Smooth muscle cell of the brain vasculature (primary cell): ENCODE results near the gene TBXAS1.

Source experiments
- DNase-seq: peaks from one replicate; pipeline ENCODE4 v3.0.0-alpha.2; 2012; ENCODE audit warnings: low read depth, low spot score

The TBXAS1 gene

DNA sequence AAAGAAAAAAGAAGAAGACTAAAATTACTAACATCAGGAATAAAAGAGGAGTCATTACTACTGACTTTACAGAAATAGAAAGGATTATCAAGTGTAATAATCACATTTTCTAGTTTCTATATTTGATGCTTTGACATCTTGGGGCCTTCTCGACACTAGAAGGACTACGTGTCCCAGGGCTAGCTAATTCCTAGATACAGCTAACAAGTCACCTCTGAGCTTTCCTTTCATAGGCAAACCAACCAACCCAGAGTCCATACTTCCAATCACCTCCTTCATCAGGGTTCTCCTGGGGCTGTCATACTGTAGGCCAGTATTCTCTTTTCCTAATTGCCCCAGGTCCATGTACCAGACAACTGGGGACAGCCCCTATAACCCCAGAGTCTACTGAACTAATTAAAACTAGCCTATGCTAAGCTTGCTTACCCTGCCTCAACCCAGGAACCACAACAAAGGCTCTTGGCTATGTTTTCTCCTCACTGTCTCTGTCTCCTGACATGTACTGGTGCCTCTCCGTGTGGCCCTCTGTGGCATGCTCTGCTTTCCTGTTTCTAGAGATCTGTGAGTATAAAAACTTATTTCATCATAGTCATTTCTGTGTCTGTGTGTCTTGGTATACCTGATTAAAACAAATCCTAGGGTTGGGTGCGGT, 240.4 kb downstream of the TBXAS1 start:
- no peak for DNase-seq
